Natural killer cell (primary cell): ENCODE results near the gene FAM24B. TPM values are rescaled to one million over a fixed set of nuclear protein-coding genes. Genes with fewer than 3 reads are reported as not detected.

Experiments used
- ATAC-seq, 3 donors: fragments of 150-1000 bp in 2 of 3; fragments of 200-7000 bp in 1 of 3; cut with Tn5 transposase; 1 replicate in 1 of 3; 2 replicates in 2 of 3; pipeline ENCODE4 v1.10.0; 2021; ENCODE audit warnings: mild to moderate bottlenecking in 2 of 3, moderate library complexity in 2 of 3
- DNase-seq, 2 donors: peaks; one replicate each; pipeline versions ENCODE4 v3.0.0 to v3.0.0-alpha.2; 2013 to 2021; ENCODE audit warnings: mixed read lengths in 1 of 2
- H3K27ac ChIP-seq: one replicate; pipeline ENCODE4 v1.5.1; 2013; ENCODE audit warnings: mild to moderate bottlenecking, low read length
- H3K27me3 ChIP-seq: one replicate; pipeline ENCODE4 v1.6.1; 2013; ENCODE audit warnings: low read length; ENCODE audit not compliant: control insufficient read depth, insufficient read depth
- H3K36me3 ChIP-seq: one replicate; pipeline ENCODE4 v1.6.1; 2013; ENCODE audit warnings: low read length; ENCODE audit not compliant: control insufficient read depth, insufficient read depth
- H3K4me1 ChIP-seq: one replicate; pipeline ENCODE4 v1.6.1; 2013; ENCODE audit warnings: low read length; ENCODE audit not compliant: control insufficient read depth, insufficient read depth
- H3K4me3 ChIP-seq: one replicate; pipeline ENCODE4 v1.5.1; 2013; ENCODE audit warnings: low read length
- H3K9me3 ChIP-seq: one replicate; pipeline ENCODE4 v1.6.1; 2013; ENCODE audit warnings: low read length; ENCODE audit not compliant: control insufficient read depth, insufficient read depth
- H3K27ac Mint-ChIP-seq, 2 donors: one replicate each; pipeline ENCODE4 v1.8.0; 2022; ENCODE audit warnings: mild to moderate bottlenecking in 2 of 2, mixed read lengths in 2 of 2, moderate library complexity in 1 of 2
- H3K27me3 Mint-ChIP-seq, 2 donors: one replicate each; pipeline ENCODE4 v1.8.0; 2022; ENCODE audit warnings: low read depth in 2 of 2, mixed read lengths in 2 of 2
- H3K36me3 Mint-ChIP-seq: one replicate; pipeline ENCODE4 v1.8.0; 2022; ENCODE audit warnings: mixed read lengths
- H3K4me1 Mint-ChIP-seq, 2 donors: one replicate each; pipeline ENCODE4 v1.8.0; 2022; ENCODE audit warnings: mixed read lengths in 2 of 2
- H3K4me3 Mint-ChIP-seq: one replicate; pipeline ENCODE4 v1.8.0; 2022; ENCODE audit warnings: mild to moderate bottlenecking, moderate library complexity, mixed read lengths
- H3K9me3 Mint-ChIP-seq, 2 donors: one replicate each; pipeline ENCODE4 v1.8.0; 2022; ENCODE audit warnings: mixed read lengths in 2 of 2
- CTCF ChIP-seq: fragments of 200-600 bp; IDR thresholded peaks from one replicate; pipeline ENCODE4 v1.8.0; 2022; ENCODE audit warnings: antibody characterized with exemption
- WGBS: methylation state at CpG from one replicate; pipeline ENCODE4 v1.1.7; 2013; ENCODE audit warnings: missing lambda C conversion rate; ENCODE audit not compliant: insufficient coverage; 5-methylcytosine and 5-hydroxymethylcytosine counted together
- intact Hi-C: fragments of 100-400 bp; cut with micrococcal nuclease; formaldehyde crosslinking; loops from one replicate; pipeline ENCODE4 v1.14.2; 2022
- total RNA-seq, 4 donors: library from RNA; stranded (reverse); fragments of 120-200 nt in 1 of 4; gene quantifications; one replicate each; pipeline versions ENCODE4 v1.2.3 to v1.2.4, GENCODE V29; 2013 to 2022

The FAM24B gene
- total RNA-seq, 3 donors from 2014 or later (not counting 1 experiment from before 2014, with no cell fraction given) = 6.1 to 12.6 (median 8.5) TPM

DNA sequence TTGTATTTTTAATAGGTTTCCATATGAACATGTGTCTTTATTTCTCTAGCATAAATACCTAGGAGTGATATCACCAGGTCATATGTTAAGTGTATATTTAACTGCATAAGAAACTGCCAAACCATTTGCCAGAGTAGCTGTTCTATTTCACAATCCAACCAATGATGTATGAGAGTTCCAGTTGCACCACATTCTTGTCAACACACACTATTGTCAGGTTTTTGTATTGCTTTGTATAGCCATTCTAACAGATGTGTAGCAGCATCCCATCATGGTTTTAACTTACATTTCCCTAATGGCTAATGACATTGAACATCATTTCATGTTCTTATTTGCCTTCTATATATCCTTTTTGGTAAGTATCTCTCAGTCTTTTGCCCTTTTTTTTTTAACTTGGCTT, 37.8 kb downstream of the FAM24B start:
- intact Hi-C loops = no loop called here
- no peak overlapping the region for H3K4me3 ChIP-seq
- H3K4me1 ChIP-seq = no peaks in the 10 kb centered on the region
- Mint-ChIP-seq H3K27me3 (no peaks in the 10 kb centered on the region), H3K4me3 (no peak overlapping the region), H3K4me1 (no peaks in the 10 kb centered on the region), H3K9me3 (no peaks in the 10 kb centered on the region), H3K27ac (no peak overlapping the region), H3K36me3 (peaks cover 20% of the 10 kb centered on the region)
- no peak overlapping the region for H3K27ac ChIP-seq
- no peak for TF ChIP-seq CTCF
- H3K9me3 ChIP-seq = no peaks in the 10 kb centered on the region
- ATAC-seq = no peak
- DNase-seq = no peak
- no peaks in the 10 kb centered on the region for H3K27me3 ChIP-seq
- peaks cover 6% of the 10 kb centered on the region for H3K36me3 ChIP-seq

DNA sequence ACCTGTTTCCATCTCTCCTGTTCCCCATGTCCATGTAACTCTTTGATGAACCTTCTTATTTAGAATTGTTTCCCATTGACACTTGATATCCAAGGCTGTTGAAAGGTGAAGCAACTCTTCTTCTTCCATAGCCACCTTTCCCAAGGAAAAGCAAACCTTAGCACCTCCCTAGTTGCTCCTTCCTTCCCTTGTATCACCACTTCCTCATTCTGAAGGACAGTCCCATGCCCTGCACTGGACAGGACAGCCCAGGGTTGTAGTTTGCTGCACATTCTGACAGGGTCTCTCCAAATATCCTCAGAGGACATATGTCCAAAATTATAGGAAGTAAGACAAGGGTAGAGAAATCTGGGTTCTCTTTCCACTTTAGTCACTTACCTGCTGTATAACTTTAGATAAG, 39.9 kb downstream of the FAM24B start:
- DNase-seq (no peak), ATAC-seq (no peak)
- no peaks in the 10 kb centered on the region for H3K27me3 ChIP-seq
- TF ChIP-seq CTCF = no peak
- peaks cover 20% of the 10 kb centered on the region for H3K36me3 Mint-ChIP-seq
- no peaks in the 10 kb centered on the region for H3K9me3 Mint-ChIP-seq
- H3K9me3 ChIP-seq = no peaks in the 10 kb centered on the region
- peaks cover 11% of the 10 kb centered on the region for H3K36me3 ChIP-seq
- intact Hi-C loops = no loop called here
- no peaks in the 10 kb centered on the region for H3K27me3 Mint-ChIP-seq
- H3K4me3 ChIP-seq = no peak overlapping the region
- no peaks in the 10 kb centered on the region for H3K4me1 ChIP-seq
- H3K4me1 Mint-ChIP-seq = no peaks in the 10 kb centered on the region
- H3K27ac ChIP-seq = no peak overlapping the region
- no peak overlapping the region for H3K27ac Mint-ChIP-seq
- H3K4me3 Mint-ChIP-seq = no peak overlapping the region

GRCh38 chr10:122838880-122839279, 40.5 kb downstream of the FAM24B start:
- no peak overlapping the region for H3K27ac Mint-ChIP-seq
- no peak for DNase-seq
- Histone ChIP-seq H3K9me3 (no peaks in the 10 kb centered on the region), H3K27me3 (no peaks in the 10 kb centered on the region), H3K4me3 (no peak overlapping the region), H3K36me3 (peaks cover 12% of the 10 kb centered on the region), H3K27ac (no peak overlapping the region), H3K4me1 (no peaks in the 10 kb centered on the region)
- H3K36me3 Mint-ChIP-seq = peaks cover 20% of the 10 kb centered on the region
- intact Hi-C loops = no loop called here
- 86% methylated on average over 4 of the region's 4 CpGs for WGBS
- ATAC-seq = no peak
- H3K4me3 Mint-ChIP-seq = no peak overlapping the region
- H3K9me3 Mint-ChIP-seq = no peaks in the 10 kb centered on the region
- no peaks in the 10 kb centered on the region for H3K27me3 Mint-ChIP-seq
- TF ChIP-seq CTCF = no peak
- H3K4me1 Mint-ChIP-seq = no peaks in the 10 kb centered on the region

- DNase-seq (no peak), ATAC-seq (no peak)
- WGBS = 94% methylated on average over 2 of the region's 2 CpGs
- Mint-ChIP-seq H3K27me3 (no peaks in the 10 kb centered on the region), H3K27ac (no peak overlapping the region), H3K4me1 (no peaks in the 10 kb centered on the region), H3K9me3 (no peaks in the 10 kb centered on the region), H3K36me3 (peaks cover 19% of the 10 kb centered on the region), H3K4me3 (no peak overlapping the region)
- H3K36me3 ChIP-seq = peaks cover 16% of the 10 kb centered on the region
- no peak overlapping the region for H3K27ac ChIP-seq
- no peaks in the 10 kb centered on the region for H3K9me3 ChIP-seq
- no peaks in the 10 kb centered on the region for H3K27me3 ChIP-seq
- TF ChIP-seq CTCF = no peak
- no peaks in the 10 kb centered on the region for H3K4me1 ChIP-seq
- intact Hi-C loops = no loop called here
- H3K4me3 ChIP-seq = no peak overlapping the region
Observed at GRCh38 chr10:122835908-122836307, 43.5 kb downstream of the FAM24B start.
